Panc1 (cell line): ENCODE results near the gene CARD10. TPM values are rescaled to one million over a fixed set of nuclear protein-coding genes. Genes with fewer than 3 reads are reported as not detected.

Experiments used
- ATAC-seq: fragments of 200-7000 bp; cut with Tn5 transposase; 2 replicates; pipeline ENCODE4 v1.9.1; 2020; ENCODE audit warnings: mild to moderate bottlenecking, moderate library complexity
- BruUV-seq: library from RNA; stranded (reverse); fragments of 400-500 nt; replicated peaks from 2 replicates; lab custom pipeline; 2021; lab: Mats Ljungman, UMichigan
- CTCF ChIA-PET: fragments of 300-600 bp; sonication (Branson Sonifier 250); formaldehyde crosslinking; loops from one replicate; lab custom pipeline; 2022; ENCODE audit warnings: antibody characterized with exemption; lab: Charles Lee
- POLR2A ChIA-PET: fragments of 300-600 bp; sonication (Branson Sonifier 250); formaldehyde crosslinking; loops from one replicate; lab custom pipeline; 2022; ENCODE audit warnings: antibody characterized with exemption; lab: Charles Lee
- DNase-seq: peaks from one replicate; pipeline ENCODE4 v3.0.0-alpha.2; 2010; ENCODE audit warnings: low read depth, low spot score
- H3K27ac ChIP-seq: 2 replicates; pipeline ENCODE4 v1.5.1; 2011; ENCODE audit warnings: mild to moderate bottlenecking, low read length, inconsistent platforms
- H3K27me3 ChIP-seq: fragments of 200-500 bp; sonication (Bioruptor generic); 2 replicates; pipeline ENCODE4 v1.6.0; 2014; ENCODE audit warnings: low read length, inconsistent platforms; ENCODE audit not compliant: control insufficient read depth, insufficient read depth
- H3K36me3 ChIP-seq: fragments of 200-500 bp; sonication (Bioruptor generic); 2 replicates; pipeline ENCODE4 v1.5.1; 2014; ENCODE audit warnings: inconsistent platforms, mild to moderate bottlenecking, low read length, moderate library complexity; ENCODE audit not compliant: control insufficient read depth, insufficient read depth
- H3K4me1 ChIP-seq: 2 replicates; pipeline ENCODE4 v1.5.1; 2011; ENCODE audit warnings: inconsistent platforms, mild to moderate bottlenecking, low read length, moderate library complexity; ENCODE audit not compliant: control insufficient read depth, insufficient read depth
- H3K4me3 ChIP-seq, 2 experiments: 2 replicates each; pipeline ENCODE4 v1.5.1; 2011 to 2012; ENCODE audit warnings: low read depth in 2 of 2, low read length in 2 of 2, mild to moderate bottlenecking in 2 of 2, inconsistent platforms in 1 of 2, moderate library complexity in 1 of 2
- H3K9me3 ChIP-seq: fragments of 200-500 bp; sonication (Bioruptor generic); 2 replicates; pipeline ENCODE4 v1.5.1; 2014; ENCODE audit warnings: low read depth, mild to moderate bottlenecking, inconsistent platforms, low read length, moderate library complexity; ENCODE audit not compliant: control insufficient read depth, insufficient read depth
- CTCF ChIP-seq: fragments of 450-650 bp; IDR thresholded peaks from 2 replicates; pipeline ENCODE4 v1.5.1; 2017; ENCODE audit warnings: mild to moderate bottlenecking
- POLR2AphosphoS5 ChIP-seq: IDR thresholded peaks from 2 replicates; pipeline ENCODE4 v1.6.1; 2012; ENCODE audit warnings: mild to moderate bottlenecking, low read depth, low read length, moderate library complexity
- REST ChIP-seq, 2 experiments: IDR thresholded peaks; 2 replicates each; pipeline ENCODE4 v1.6.1; 2011 to 2012; ENCODE audit warnings: low read depth in 2 of 2, control low read depth in 1 of 2, low read length in 1 of 2, mild to moderate bottlenecking in 1 of 2, moderate library complexity in 1 of 2; ENCODE audit not compliant: insufficient read depth in 1 of 2
- SIN3A ChIP-seq: IDR thresholded peaks from 2 replicates; pipeline ENCODE4 v1.6.1; 2012; ENCODE audit warnings: low read depth, mild to moderate bottlenecking, low read length, moderate library complexity, borderline replicate concordance; ENCODE audit not compliant: insufficient read depth
- TCF7L2 ChIP-seq: IDR thresholded peaks from 2 replicates; pipeline ENCODE4 v1.6.1; 2011; ENCODE audit warnings: mild to moderate bottlenecking, low read depth, low read length, inconsistent platforms
- in situ Hi-C: cut with HindIII; loops from 2 replicates; pipeline ENCODE4 v1.10.0; 2016; ENCODE audit warnings: low sequenced_read_pairs, low pct_unique_long_range_greater_than_20kb
- intact Hi-C: fragments of 100-400 bp; cut with micrococcal nuclease; formaldehyde crosslinking; loops from one replicate; pipeline ENCODE4 v1.10.0; 2022; ENCODE audit not compliant: unreplicated experiment
- total RNA-seq: library from RNA; stranded (reverse); gene quantifications from one replicate; pipeline ENCODE4 v1.2.1, GENCODE V29; 2021; ENCODE audit not compliant: unreplicated experiment

The CARD10 gene
- total RNA-seq, 1 experiment from 2014 or later: 43.1 TPM

- intact Hi-C loops: no loop called here
- in situ Hi-C loops: no loop called here
- 0 out of 4 replicates have a peak overlapping the region, but pooled peaks of 1 of the 2 experiments have one; percentile 14 for H3K4me3 ChIP-seq
- peak overlapping the region; percentile 88 for H3K27ac ChIP-seq
- DNase-seq: no peak
- H3K9me3 ChIP-seq: no peaks in the 10 kb centered on the region
- no peak for TF ChIP-seq CTCF
- ATAC-seq: 0 out of 2 replicates have a peak, but pooled peaks have one; percentile 2
- no peaks in the 10 kb centered on the region for H3K36me3 ChIP-seq
- no TSS peak for BruUV-seq
- H3K4me1 ChIP-seq: peaks cover 58% of the 10 kb centered on the region
- ChIA-PET POLR2A (no interaction called here), CTCF (no interaction called here)
- no peaks in the 10 kb centered on the region for H3K27me3 ChIP-seq
Measured at GRCh38 chr22:37511395-37512104, 7.7 kb downstream of the CARD10 start.

- no peak for TF ChIP-seq SIN3A
- no peak for TF ChIP-seq REST (IDR thresholded peaks at IDR 0.05; ENCODE audit: insufficient read depth in 1 of 2, low read depth in 2 of 2, low read length in 1 of 2)
- TF ChIP-seq POLR2AphosphoS5: no peak
- no peak for TF ChIP-seq CTCF
- TF ChIP-seq TCF7L2: no peak
- ATAC-seq (no peak), DNase-seq (no peak)
- intact Hi-C loops (no loop called here), in situ Hi-C loops (no loop called here)
- Histone ChIP-seq H3K27ac (peak overlapping the region; percentile 64), H3K4me3 (no peak overlapping the region), H3K36me3 (no peaks in the 10 kb centered on the region), H3K4me1 (peaks cover 54% of the 10 kb centered on the region), H3K9me3 (no peaks in the 10 kb centered on the region), H3K27me3 (no peaks in the 10 kb centered on the region)
- no TSS peak for BruUV-seq
- CTCF ChIA-PET: no interaction called here
- POLR2A ChIA-PET: no interaction called here
Measured at GRCh38 chr22:37510091-37510490, 9.1 kb downstream of the CARD10 start.
